Kidney epithelial cell (primary cell): ENCODE data around the gene IRX2. TPM values are rescaled to one million over a fixed set of nuclear protein-coding genes. Genes with fewer than 3 reads are reported as not detected.

Experiments
- DNase-seq: peaks from one replicate; pipeline ENCODE4 v3.0.0-alpha.2; 2010; ENCODE audit warnings: low read depth
- H3K27me3 ChIP-seq: 2 replicates; pipeline ENCODE4 v1.6.0; 2011; ENCODE audit warnings: low read length; ENCODE audit not compliant: control insufficient read depth, insufficient read depth
- H3K36me3 ChIP-seq: 2 replicates; pipeline ENCODE4 v1.5.1; 2011; ENCODE audit warnings: low read length; ENCODE audit not compliant: control insufficient read depth, insufficient read depth
- H3K4me3 ChIP-seq: 2 replicates; pipeline ENCODE4 v1.5.1; 2011; ENCODE audit warnings: low read depth, mild to moderate bottlenecking, control low read depth, low read length
- CTCF ChIP-seq: IDR thresholded peaks from 2 replicates; pipeline ENCODE4 v1.5.1; 2011; ENCODE audit warnings: mild to moderate bottlenecking, moderate library complexity, low read length, control low read depth, inconsistent platforms; ENCODE audit not compliant: insufficient read depth, poor library complexity, severe bottlenecking
- total RNA-seq: library from RNA; depleted of rRNA; stranded (reverse); fragments of >200 nt; gene quantifications from 2 replicates; pipeline ENCODE4 v1.2.3, GENCODE V29; 2015

Gene IRX2
- total RNA-seq, 1 donor from 2014 or later: 2.8 TPM

GRCh38 chr5:2727550-2727949, 23.9 kb downstream of the IRX2 start:
- no peak for DNase-seq
- H3K36me3 ChIP-seq: no peaks in the 10 kb centered on the region
- H3K4me3 ChIP-seq: no peak overlapping the region
- H3K27me3 ChIP-seq: peaks cover 10% of the 10 kb centered on the region
- TF ChIP-seq CTCF: no peak

- TF ChIP-seq CTCF: no peak
- H3K36me3 ChIP-seq: no peaks in the 10 kb centered on the region
- DNase-seq: no peak
- H3K4me3 ChIP-seq: no peak overlapping the region
- H3K27me3 ChIP-seq: peaks cover 10% of the 10 kb centered on the region
Measured at GRCh38 chr5:2725980-2726765, 25.3 kb downstream of the IRX2 start.

- no peak for DNase-seq
- H3K36me3 ChIP-seq: no peaks in the 10 kb centered on the region
- TF ChIP-seq CTCF: no peak
- no peak overlapping the region for H3K4me3 ChIP-seq
- H3K27me3 ChIP-seq: peaks cover 10% of the 10 kb centered on the region
Measured at GRCh38 chr5:2724831-2725230, 26.6 kb downstream of the IRX2 start.

- DNase-seq: no peak
- peaks cover 10% of the 10 kb centered on the region for H3K27me3 ChIP-seq
- H3K4me3 ChIP-seq: no peak overlapping the region
- no peak for TF ChIP-seq CTCF
- H3K36me3 ChIP-seq: no peaks in the 10 kb centered on the region
Measured at GRCh38 chr5:2724031-2724581, 27.4 kb downstream of the IRX2 start.

- no peak overlapping the region for H3K4me3 ChIP-seq
- no peaks in the 10 kb centered on the region for H3K36me3 ChIP-seq
- no peak for DNase-seq
- TF ChIP-seq CTCF: no peak
- H3K27me3 ChIP-seq: peaks cover 10% of the 10 kb centered on the region
Measured at GRCh38 chr5:2722901-2723300, 28.6 kb downstream of the IRX2 start.
